ENCODE data around the gene RASAL2.

DNA sequence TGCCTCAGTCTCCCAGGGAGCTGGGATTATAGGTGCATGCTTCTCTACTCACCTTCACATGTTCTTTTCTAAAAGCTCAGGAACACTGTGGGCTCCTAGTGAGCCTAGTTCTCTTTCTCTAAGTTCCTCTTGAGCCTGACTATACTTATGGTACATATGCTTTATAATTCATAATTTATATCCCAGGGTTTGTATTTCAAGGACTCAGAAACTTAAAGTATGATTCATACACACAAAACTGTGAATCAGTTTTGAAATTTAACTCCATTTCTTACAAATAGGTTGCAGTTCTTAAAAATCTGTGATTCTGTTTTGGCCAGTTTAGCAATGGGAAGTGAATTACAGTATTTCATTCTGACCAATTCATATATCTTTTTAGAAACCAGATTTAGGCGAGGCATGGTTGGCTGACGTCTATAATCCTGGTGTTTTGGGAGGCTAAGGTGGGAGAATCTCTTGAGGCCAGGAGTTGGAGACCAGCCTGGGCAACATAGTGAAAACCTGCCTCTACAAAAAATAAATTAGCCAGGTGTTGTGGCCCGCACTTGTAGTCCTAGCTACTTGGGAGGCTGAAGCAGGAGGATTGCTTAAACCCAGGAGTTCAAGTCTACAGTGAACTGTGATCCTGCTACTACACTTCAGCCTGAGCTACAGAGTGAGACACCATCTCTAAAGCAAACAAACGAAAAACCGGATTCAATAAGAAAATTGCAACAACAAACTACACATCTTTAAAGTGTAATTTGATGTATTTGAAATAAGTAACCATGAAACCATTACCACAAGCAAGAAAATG, 15.6 kb downstream of the RASAL2 start:
- TF ChIP-seq, protein P1, sequence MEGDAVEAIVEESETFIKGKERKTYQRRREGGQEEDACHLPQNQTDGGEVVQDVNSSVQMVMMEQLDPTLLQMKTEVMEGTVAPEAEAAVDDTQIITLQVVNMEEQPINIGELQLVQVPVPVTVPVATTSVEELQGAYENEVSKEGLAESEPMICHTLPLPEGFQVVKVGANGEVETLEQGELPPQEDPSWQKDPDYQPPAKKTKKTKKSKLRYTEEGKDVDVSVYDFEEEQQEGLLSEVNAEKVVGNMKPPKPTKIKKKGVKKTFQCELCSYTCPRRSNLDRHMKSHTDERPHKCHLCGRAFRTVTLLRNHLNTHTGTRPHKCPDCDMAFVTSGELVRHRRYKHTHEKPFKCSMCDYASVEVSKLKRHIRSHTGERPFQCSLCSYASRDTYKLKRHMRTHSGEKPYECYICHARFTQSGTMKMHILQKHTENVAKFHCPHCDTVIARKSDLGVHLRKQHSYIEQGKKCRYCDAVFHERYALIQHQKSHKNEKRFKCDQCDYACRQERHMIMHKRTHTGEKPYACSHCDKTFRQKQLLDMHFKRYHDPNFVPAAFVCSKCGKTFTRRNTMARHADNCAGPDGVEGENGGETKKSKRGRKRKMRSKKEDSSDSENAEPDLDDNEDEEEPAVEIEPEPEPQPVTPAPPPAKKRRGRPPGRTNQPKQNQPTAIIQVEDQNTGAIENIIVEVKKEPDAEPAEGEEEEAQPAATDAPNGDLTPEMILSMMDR (IDR thresholded peaks at IDR 0.05): no peak
- TF ChIP-seq POLR2A (IDR thresholded peaks at IDR 0.05): no peak

All from adrenal gland (tissue), 5 donors.